HCT116 (cell line): ENCODE measurements around the gene TNPO1.

Experiments
- EZH2 ChIP-seq: fragments of 200-600 bp; sonication (generic); IDR thresholded peaks from 2 replicates; pipeline ENCODE4 v1.6.1; 2017; ENCODE audit warnings: antibody characterized with exemption, mixed run types
- EZH2phosphoT487 ChIP-seq: fragments of 200-600 bp; IDR thresholded peaks from 2 replicates; pipeline ENCODE4 v1.6.1; 2018; ENCODE audit warnings: antibody characterized with exemption, borderline replicate concordance
- POLR2AphosphoS5 ChIP-seq: IDR thresholded peaks from 2 replicates; pipeline ENCODE4 v1.6.1; 2011; ENCODE audit warnings: mild to moderate bottlenecking, low read depth, low read length, moderate library complexity
- RAD21 ChIP-seq: IDR thresholded peaks from 2 replicates; pipeline ENCODE4 v1.6.1; 2012; ENCODE audit warnings: low read depth, mild to moderate bottlenecking
- SRF ChIP-seq: IDR thresholded peaks from 2 replicates; pipeline ENCODE4 v1.6.1; 2012; ENCODE audit warnings: low read depth
- TF ChIP-seq, protein P1 (sequence below), 3 experiments: fragments of 200-600 bp in 1 of 3; sonication (generic) in 1 of 3; IDR thresholded peaks in 2 of 3; conservative IDR thresholded peaks in 1 of 3; 2 replicates each; pipeline ENCODE4 v1.5.1; 2012 to 2017; ENCODE audit warnings: low read depth in 2 of 3, low read length in 2 of 3, antibody characterized with exemption in 1 of 3, borderline replicate concordance in 1 of 3, control low read depth in 1 of 3, mild to moderate bottlenecking in 1 of 3, mixed read lengths in 1 of 3, mixed run types in 1 of 3, moderate library complexity in 1 of 3; ENCODE audit not compliant: insufficient read depth in 1 of 3

DNA sequence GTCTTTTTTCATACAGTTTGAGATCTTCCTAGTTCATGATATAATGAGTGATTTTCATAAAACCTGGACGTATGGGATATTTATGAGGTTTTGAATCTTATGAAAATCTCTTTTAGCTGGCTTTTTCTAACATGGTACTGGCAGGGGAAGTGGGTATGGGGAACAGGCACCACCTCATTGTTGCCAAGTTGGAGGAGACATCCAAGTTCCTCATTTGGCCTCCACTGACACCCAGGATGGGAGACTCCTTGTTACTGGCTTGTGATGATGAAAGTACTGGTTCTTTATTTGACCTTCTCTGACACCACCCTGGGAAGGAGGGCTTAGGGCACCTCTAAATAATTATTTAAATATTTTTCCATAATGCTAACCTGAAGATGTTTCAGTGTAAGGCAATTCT lies 4.0 kb upstream of the TNPO1 start:
- no peak for TF ChIP-seq SRF
- TF ChIP-seq, protein P1, sequence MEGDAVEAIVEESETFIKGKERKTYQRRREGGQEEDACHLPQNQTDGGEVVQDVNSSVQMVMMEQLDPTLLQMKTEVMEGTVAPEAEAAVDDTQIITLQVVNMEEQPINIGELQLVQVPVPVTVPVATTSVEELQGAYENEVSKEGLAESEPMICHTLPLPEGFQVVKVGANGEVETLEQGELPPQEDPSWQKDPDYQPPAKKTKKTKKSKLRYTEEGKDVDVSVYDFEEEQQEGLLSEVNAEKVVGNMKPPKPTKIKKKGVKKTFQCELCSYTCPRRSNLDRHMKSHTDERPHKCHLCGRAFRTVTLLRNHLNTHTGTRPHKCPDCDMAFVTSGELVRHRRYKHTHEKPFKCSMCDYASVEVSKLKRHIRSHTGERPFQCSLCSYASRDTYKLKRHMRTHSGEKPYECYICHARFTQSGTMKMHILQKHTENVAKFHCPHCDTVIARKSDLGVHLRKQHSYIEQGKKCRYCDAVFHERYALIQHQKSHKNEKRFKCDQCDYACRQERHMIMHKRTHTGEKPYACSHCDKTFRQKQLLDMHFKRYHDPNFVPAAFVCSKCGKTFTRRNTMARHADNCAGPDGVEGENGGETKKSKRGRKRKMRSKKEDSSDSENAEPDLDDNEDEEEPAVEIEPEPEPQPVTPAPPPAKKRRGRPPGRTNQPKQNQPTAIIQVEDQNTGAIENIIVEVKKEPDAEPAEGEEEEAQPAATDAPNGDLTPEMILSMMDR (IDR thresholded peaks at IDR 0.05 in 2 of 3, conservative IDR thresholded peaks at IDR 0.05 in 1 of 3; ENCODE audit: borderline replicate concordance in 1 of 3, insufficient read depth in 1 of 3, low read depth in 2 of 3, low read length in 2 of 3), result no peak
- TF ChIP-seq POLR2AphosphoS5, result no peak
- TF ChIP-seq EZH2, result no peak
- no peak for TF ChIP-seq RAD21
- no peak for TF ChIP-seq EZH2phosphoT487
